Activated T-cell treated with anti-CD3 and anti-CD28 coated beads, Interleukin-2, amount 50 U/mL, for 4 hours (primary cell): ENCODE measurements around the gene MOAP1. TPM values are rescaled to one million over a fixed set of nuclear protein-coding genes. Genes with fewer than 3 reads are reported as not detected.
"Not testable (repeated sequence)": the region's sequence is repeated elsewhere in the genome, so short reads cannot be mapped to it uniquely, and the experiment has no call there.

ENCODE experiments used
- ATAC-seq, 2 donors: fragments of 200-7000 bp; cut with Tn5 transposase; one replicate each; pipeline ENCODE4 v1.10.0; 2021
- DNase-seq: peaks from one replicate; pipeline ENCODE4 v3.0.0-alpha.2; 2020
- H3K27me3 Mint-ChIP-seq: one replicate; pipeline ENCODE4 v1.8.0; 2021; ENCODE audit warnings: low read depth, mixed read lengths
- H3K36me3 Mint-ChIP-seq: one replicate; pipeline ENCODE4 v1.8.0; 2022; ENCODE audit warnings: mixed read lengths; ENCODE audit not compliant: insufficient read depth
- H3K4me1 Mint-ChIP-seq: one replicate; pipeline ENCODE4 v1.8.0; 2021; ENCODE audit warnings: low read depth, mixed read lengths
- H3K4me3 Mint-ChIP-seq: one replicate; pipeline ENCODE4 v1.8.0; 2021; ENCODE audit warnings: mild to moderate bottlenecking, moderate library complexity, mixed read lengths
- H3K9me3 Mint-ChIP-seq: one replicate; pipeline ENCODE4 v1.8.0; 2021; ENCODE audit warnings: mixed read lengths
- total RNA-seq, 3 donors: library from RNA; stranded (reverse); gene quantifications; one replicate each; pipeline ENCODE4 v1.2.1, GENCODE V29; 2021

MOAP1 gene
- total RNA-seq, 3 donors from 2014 or later: 15.9 to 19.3 (median 16.8) TPM

GRCh38 chr14:93142854-93143652 lies 41.6 kb downstream of the MOAP1 start:
- Mint-ChIP-seq H3K9me3 (no peaks in the 10 kb centered on the region), H3K4me1 (peaks cover 3% of the 10 kb centered on the region), H3K27me3 (no peaks in the 10 kb centered on the region), H3K4me3 (no peak overlapping the region), H3K36me3 (no peaks in the 10 kb centered on the region)
- ATAC-seq (no peak), DNase-seq (no peak)

GRCh38 chr14:93137864-93138263 lies 46.8 kb downstream of the MOAP1 start:
- no peaks in the 10 kb centered on the region for H3K36me3 Mint-ChIP-seq
- H3K9me3 Mint-ChIP-seq: no peaks in the 10 kb centered on the region
- H3K27me3 Mint-ChIP-seq: no peaks in the 10 kb centered on the region
- H3K4me3 Mint-ChIP-seq: no peak overlapping the region
- DNase-seq (no peak), ATAC-seq (no peak)
- peaks cover 3% of the 10 kb centered on the region for H3K4me1 Mint-ChIP-seq

GRCh38 chr14:93136508-93136907 lies 48.2 kb downstream of the MOAP1 start:
- not testable (repeated sequence) for H3K4me3 Mint-ChIP-seq, H3K36me3 Mint-ChIP-seq, H3K27me3 Mint-ChIP-seq, H3K4me1 Mint-ChIP-seq, ATAC-seq, H3K9me3 Mint-ChIP-seq, DNase-seq

- Mint-ChIP-seq H3K27me3 (no peaks in the 10 kb centered on the region), H3K36me3 (no peaks in the 10 kb centered on the region), H3K4me3 (no peak overlapping the region), H3K4me1 (peaks cover 3% of the 10 kb centered on the region), H3K9me3 (no peaks in the 10 kb centered on the region)
- ATAC-seq (no peak), DNase-seq (no peak)
Measured at GRCh38 chr14:93136009-93136408, 48.7 kb downstream of the MOAP1 start.

- DNase-seq (no peak), ATAC-seq (no peak)
- Mint-ChIP-seq H3K4me3 (no peak overlapping the region), H3K27me3 (no peaks in the 10 kb centered on the region), H3K36me3 (no peaks in the 10 kb centered on the region), H3K9me3 (no peaks in the 10 kb centered on the region), H3K4me1 (peaks cover 3% of the 10 kb centered on the region)
Measured at GRCh38 chr14:93135399-93135798, 49.3 kb downstream of the MOAP1 start.

GRCh38 chr14:93133464-93133863 lies 51.2 kb downstream of the MOAP1 start:
- no peaks in the 10 kb centered on the region for H3K36me3 Mint-ChIP-seq
- H3K9me3 Mint-ChIP-seq: no peaks in the 10 kb centered on the region
- H3K27me3 Mint-ChIP-seq: no peaks in the 10 kb centered on the region
- no peak overlapping the region for H3K4me3 Mint-ChIP-seq
- H3K4me1 Mint-ChIP-seq: no peaks in the 10 kb centered on the region
- ATAC-seq (no peak), DNase-seq (no peak)

GRCh38 chr14:93132472-93133065 lies 52.1 kb downstream of the MOAP1 start:
- no peak overlapping the region for H3K4me3 Mint-ChIP-seq
- DNase-seq (peak; percentile 9), ATAC-seq (peak in 1 of 2 donors; percentile 46)
- H3K36me3 Mint-ChIP-seq: no peaks in the 10 kb centered on the region
- no peaks in the 10 kb centered on the region for H3K9me3 Mint-ChIP-seq
- no peaks in the 10 kb centered on the region for H3K4me1 Mint-ChIP-seq
- no peaks in the 10 kb centered on the region for H3K27me3 Mint-ChIP-seq

Other genes with a start within 250 kb of the MOAP1 start
- 10 to 100 TPM; 49.4 to 59.7 (median 59.1) TPM for gene ITPK1, start 69.0 kb downstream of the MOAP1 start, total RNA-seq
- gene LYSET, start 420 bp upstream of the MOAP1 start, total RNA-seq: 10 to 100 TPM; 20.0 to 21.0 (median 20.7) TPM
- gene GON7, start 22.2 kb upstream of the MOAP1 start, total RNA-seq: 10 to 100 TPM; 16.0 to 17.7 (median 16.9) TPM
- 10 to 100 TPM; 25.4 to 30.2 (median 27.0) TPM for gene UBR7, start 22.4 kb upstream of the MOAP1 start, total RNA-seq
- gene BTBD7, start 148.1 kb upstream of the MOAP1 start, total RNA-seq: 10 to 100 TPM; 14.9 to 20.3 (median 17.8) TPM
- not detected for gene COX8C, start 162.3 kb upstream of the MOAP1 start, total RNA-seq
- not detected for gene UNC79, start 246.0 kb upstream of the MOAP1 start, total RNA-seq